RWPE2 (cell line): Measurements from ENCODE around the gene UTY.

Experiments used
- ATAC-seq: fragments of 200-7000 bp; cut with Tn5 transposase; 3 replicates; pipeline ENCODE4 v1.9.1; 2021; ENCODE audit warnings: low read depth
- DNase-seq: peaks from one replicate; pipeline ENCODE4 v3.0.0-alpha.2; 2020; ENCODE audit warnings: low spot score
- H3K27ac ChIP-seq: fragments of 450-650 bp; 2 replicates; pipeline ENCODE4 v1.5.1; 2017; ENCODE audit warnings: mild to moderate bottlenecking; ENCODE audit not compliant: poor library complexity, severe bottlenecking
- H3K27me3 ChIP-seq: fragments of 250-450 bp; sonication (Bioruptor Pico); 2 replicates; pipeline ENCODE4 v1.5.1; 2021; ENCODE audit warnings: mild to moderate bottlenecking, moderate library complexity; ENCODE audit not compliant: insufficient read depth, poor library complexity, severe bottlenecking
- H3K36me3 ChIP-seq: fragments of 250-450 bp; sonication (Bioruptor Pico); 2 replicates; pipeline ENCODE4 v1.5.1; 2020; ENCODE audit warnings: low read depth, mild to moderate bottlenecking, moderate library complexity
- H3K4me1 ChIP-seq: fragments of 250-450 bp; sonication (Bioruptor Pico); 2 replicates; pipeline ENCODE4 v1.5.1; 2021; ENCODE audit warnings: mild to moderate bottlenecking, moderate library complexity; ENCODE audit not compliant: insufficient read depth, poor library complexity, severe bottlenecking
- H3K4me3 ChIP-seq: fragments of 250-450 bp; sonication (Bioruptor Pico); 2 replicates; pipeline ENCODE4 v1.5.1; 2021; ENCODE audit warnings: mild to moderate bottlenecking, moderate library complexity; ENCODE audit not compliant: severe bottlenecking
- H3K9me3 ChIP-seq: fragments of 250-450 bp; sonication (Bioruptor Pico); 2 replicates; pipeline ENCODE4 v1.5.1; 2021; ENCODE audit warnings: mild to moderate bottlenecking, moderate library complexity; ENCODE audit not compliant: severe bottlenecking
- CTCF ChIP-seq: fragments of 450-650 bp; IDR thresholded peaks from one replicate; pipeline ENCODE4 v1.5.1; 2017; ENCODE audit warnings: mild to moderate bottlenecking, moderate library complexity; ENCODE audit not compliant: poor library complexity, severe bottlenecking

Gene UTY

GRCh38 chrY:13233901-13234300 lies 245.9 kb downstream of the UTY start:
- DNase-seq (peak; percentile 64), ATAC-seq (peak; percentile 95)
- Histone ChIP-seq H3K4me3 (no peak overlapping the region), H3K36me3 (no peaks in the 10 kb centered on the region; the same call in 1 of the 2 replicates), H3K4me1 (peaks cover 4% of the 10 kb centered on the region), H3K9me3 (no peaks in the 10 kb centered on the region), H3K27me3 (no peaks in the 10 kb centered on the region), H3K27ac (no peak overlapping the region)
- no peak for TF ChIP-seq CTCF

GRCh38 chrY:13233118-13233517 lies 246.7 kb downstream of the UTY start:
- Histone ChIP-seq H3K9me3 (no peaks in the 10 kb centered on the region), H3K36me3 (no peaks in the 10 kb centered on the region; the same call in 1 of the 2 replicates), H3K4me3 (no peak overlapping the region), H3K27me3 (no peaks in the 10 kb centered on the region), H3K4me1 (peaks cover 4% of the 10 kb centered on the region), H3K27ac (no peak overlapping the region)
- no peak for DNase-seq
- no peak for TF ChIP-seq CTCF
- ATAC-seq: no peak

- H3K4me1 ChIP-seq: no peaks in the 10 kb centered on the region
- H3K9me3 ChIP-seq: no peaks in the 10 kb centered on the region
- H3K36me3 ChIP-seq: no peaks in the 10 kb centered on the region
- H3K27ac ChIP-seq: no peak overlapping the region
- peak; percentile 89 for ATAC-seq
- H3K27me3 ChIP-seq: no peaks in the 10 kb centered on the region
- TF ChIP-seq CTCF: peak; percentile 26
- DNase-seq: no peak
- no peak overlapping the region for H3K4me3 ChIP-seq
Observed at GRCh38 chrY:13227354-13227953, 252.4 kb downstream of the UTY start.

GRCh38 chrY:13210961-13211646 lies 268.7 kb downstream of the UTY start:
- no peak for ATAC-seq

More at GRCh38 chrY:13210961-13211646, 268.7 kb downstream of the UTY start:
- Histone ChIP-seq H3K27me3 (no peaks in the 10 kb centered on the region), H3K9me3 (no peaks in the 10 kb centered on the region), H3K4me3 (no peak overlapping the region), H3K27ac (no peak overlapping the region), H3K36me3 (no peaks in the 10 kb centered on the region), H3K4me1 (no peaks in the 10 kb centered on the region)
- TF ChIP-seq CTCF: no peak
- DNase-seq: no peak
